ENCODE data around the gene LIN37.
"Not testable (repeated sequence)": the region's sequence is repeated elsewhere in the genome, so short reads cannot be mapped to it uniquely, and the experiment has no call there.

The LIN37 gene

GRCh38 chr19:35753634-35754369 lies 5.4 kb downstream of the LIN37 start:
- no peak for DNase-seq

- no peak for DNase-seq
Observed at GRCh38 chr19:35754370-35755130, 6.2 kb downstream of the LIN37 start.

DNA sequence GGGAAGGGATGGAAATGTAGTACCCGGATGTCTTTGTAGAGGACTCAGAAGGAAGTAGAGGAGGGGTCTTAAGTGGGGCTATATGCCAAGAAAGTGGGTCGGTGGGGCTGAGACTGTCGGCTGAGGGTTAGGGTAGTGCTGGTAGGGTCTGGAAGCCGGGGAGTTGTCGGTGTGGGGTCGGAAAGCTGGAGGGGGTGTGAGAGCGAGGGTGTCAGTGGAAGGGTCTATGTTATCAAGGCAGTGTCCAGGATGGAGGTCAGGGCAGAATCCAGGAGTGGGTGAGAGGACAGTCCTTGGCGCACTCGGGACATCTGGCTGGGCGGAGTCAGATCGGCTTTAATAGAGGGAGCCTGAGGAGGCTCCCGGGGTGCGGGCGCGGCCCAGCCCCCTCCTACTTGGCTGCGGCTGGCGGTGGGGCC lies 6.8 kb downstream of the LIN37 start:
- DNase-seq = no peak

GRCh38 chr19:35755550-35756376 lies 7.4 kb downstream of the LIN37 start:
- DNase-seq = peak; percentile 42

DNA sequence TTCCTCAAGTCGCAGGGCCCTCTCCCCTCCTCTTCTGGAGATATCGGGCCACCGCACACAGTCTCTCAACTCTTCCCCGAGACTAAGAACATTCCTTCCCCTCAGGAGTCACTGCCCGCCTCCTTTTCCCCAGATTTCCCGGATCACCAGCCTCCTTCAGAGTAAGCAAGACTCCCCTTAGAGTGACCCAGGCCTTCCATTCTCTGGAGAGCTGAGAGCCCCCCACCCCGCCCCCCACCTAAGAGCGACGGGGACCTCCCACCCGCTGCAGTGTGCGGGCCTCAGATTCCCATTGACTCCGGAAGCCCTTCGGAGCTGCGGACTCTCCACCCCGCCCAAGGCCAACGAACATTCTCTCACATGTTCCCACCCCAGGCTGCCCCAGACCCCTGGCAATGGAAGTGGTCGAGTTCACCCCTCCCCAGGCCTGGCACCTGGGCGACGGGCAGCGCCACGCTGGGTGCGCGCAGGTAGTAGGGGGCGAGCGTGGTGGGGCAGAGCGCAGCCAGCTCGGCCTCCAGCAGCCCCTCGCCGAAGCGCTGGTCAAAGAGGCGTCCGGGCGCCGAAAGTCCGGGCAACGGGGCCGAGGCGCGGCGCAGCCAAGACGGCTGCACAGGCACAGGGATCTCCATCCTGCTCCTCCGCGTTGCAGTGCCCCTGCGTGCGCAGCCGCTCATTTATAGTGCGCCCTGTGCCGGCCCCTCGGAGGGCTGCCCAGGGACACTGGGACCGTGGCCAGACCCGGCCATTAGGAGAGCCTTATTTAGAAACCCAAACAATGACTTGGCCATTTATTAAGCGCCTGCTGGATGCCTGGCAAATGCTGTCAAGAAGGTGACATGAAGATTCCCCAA lies 8.2 kb downstream of the LIN37 start, which contains the start of gene HSPB6:
Gene HSPB6, minus strand, starts transcription at position 653 of the 854 bp plus-strand sequence. Its CDS starts 21 bp downstream, at position 632.
- DNase-seq = no peak

DNA sequence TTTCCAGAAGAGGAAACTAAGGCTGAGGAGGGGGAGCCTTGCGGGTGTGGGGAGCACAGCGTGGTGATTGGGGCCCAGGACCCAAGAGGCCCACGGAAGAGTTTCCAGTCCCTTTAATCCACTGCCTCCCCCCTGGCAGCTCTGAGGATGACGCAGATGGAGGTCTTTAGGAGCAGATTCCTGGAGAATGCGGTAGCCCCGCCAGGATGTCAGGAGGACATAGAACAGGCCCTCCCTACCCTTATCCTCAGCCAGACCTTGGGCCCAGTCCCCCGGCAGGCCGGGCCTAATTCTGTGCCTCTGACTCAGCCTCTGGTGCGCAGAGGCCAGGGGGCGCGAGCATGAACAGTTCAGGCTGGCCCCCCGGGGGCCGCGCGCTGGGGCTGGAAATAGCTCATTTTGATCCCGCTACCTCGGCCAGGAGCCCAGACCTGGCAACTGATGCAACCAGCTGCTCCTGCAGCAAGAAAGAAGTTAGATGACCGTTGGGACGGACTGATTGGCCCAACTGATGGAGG lies 8.9 kb downstream of the LIN37 start:
- DNase-seq = no peak

- DNase-seq = peak; percentile 100
Observed at GRCh38 chr19:35757749-35758608, 9.6 kb downstream of the LIN37 start, which contains the start of gene PROSER3. Gene PROSER3 (plus strand): TSS chr19:35758176. CDS start chr19:35758216, 40 bp downstream.

GRCh38 chr19:35759697-35760096 lies 11.3 kb downstream of the LIN37 start:
- no peak for DNase-seq

- DNase-seq = no peak
Observed at GRCh38 chr19:35760711-35761349, 12.5 kb downstream of the LIN37 start.

DNA sequence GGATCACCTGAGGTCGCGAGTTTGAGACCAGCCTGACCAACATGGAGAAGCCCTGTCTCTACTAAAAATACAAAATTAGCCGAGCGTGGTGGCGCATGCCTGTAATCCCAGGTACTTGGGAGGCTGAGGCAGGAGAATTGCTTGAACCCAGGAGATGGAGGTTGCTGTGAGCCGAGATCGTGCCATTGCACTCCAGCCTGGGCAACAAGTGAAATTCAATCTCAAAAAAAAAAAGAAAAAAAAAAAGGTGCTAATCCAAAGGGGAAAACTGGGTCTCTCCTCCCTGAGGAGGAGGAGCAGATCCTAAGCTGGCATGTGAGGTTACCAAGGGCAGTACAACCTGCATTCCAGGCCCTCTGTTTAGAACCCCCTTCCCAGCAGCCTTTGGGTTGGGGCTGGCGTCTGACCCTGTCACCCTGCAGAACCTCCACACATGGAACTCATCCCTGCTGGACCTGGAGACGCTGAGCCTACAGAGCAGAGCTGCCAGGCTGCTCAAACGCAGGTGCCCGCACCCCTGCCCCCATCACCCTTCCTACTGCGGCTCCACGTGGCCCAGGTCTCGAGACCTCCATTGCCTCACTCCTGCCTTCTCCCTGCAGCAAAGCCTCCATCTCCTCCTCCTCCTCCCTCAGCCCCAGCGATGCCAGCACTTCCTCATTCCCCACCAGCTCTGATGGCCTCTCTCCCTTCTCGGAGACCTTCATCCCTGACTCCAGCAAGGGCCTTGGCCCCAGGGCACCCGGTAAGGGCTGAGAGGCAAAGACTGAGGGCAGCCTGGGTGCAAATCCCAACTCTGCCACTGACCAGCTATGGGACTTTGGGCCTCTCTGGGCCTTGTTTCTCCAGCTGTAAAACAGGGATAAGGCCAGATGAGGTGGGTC lies 16.3 kb downstream of the LIN37 start:
- no peak for DNase-seq

DNA sequence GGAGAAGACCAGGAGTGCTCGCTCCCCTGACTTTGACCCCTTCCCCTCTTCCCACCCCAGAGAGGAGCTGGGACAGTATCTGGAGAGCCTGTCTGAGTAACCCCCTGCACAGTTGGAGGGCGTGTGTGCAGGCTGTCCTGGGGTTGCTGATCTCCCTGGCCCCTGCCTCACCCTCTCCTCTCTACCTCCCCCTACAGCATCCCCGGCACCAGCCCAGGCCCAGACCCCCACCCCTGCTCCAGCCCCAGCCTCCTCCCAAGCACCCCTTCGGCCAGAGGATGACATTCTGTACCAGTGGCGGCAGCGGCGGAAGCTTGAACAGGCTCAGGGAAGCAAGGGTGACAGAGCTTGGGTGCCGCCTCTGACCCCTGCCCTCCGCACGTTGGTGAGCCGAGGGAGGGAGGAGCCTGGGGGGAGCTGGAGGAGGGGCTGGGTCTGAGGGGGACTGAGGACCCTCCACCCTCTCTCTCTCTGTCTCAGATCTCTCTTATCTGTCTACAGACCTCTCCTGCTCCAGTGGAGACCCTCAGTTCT lies 18.3 kb downstream of the LIN37 start:
- DNase-seq = no peak

- no peak for DNase-seq
Observed at GRCh38 chr19:35767288-35768081, 19.1 kb downstream of the LIN37 start.

- DNase-seq = no peak
Observed at GRCh38 chr19:35768082-35768421, 19.7 kb downstream of the LIN37 start.

DNA sequence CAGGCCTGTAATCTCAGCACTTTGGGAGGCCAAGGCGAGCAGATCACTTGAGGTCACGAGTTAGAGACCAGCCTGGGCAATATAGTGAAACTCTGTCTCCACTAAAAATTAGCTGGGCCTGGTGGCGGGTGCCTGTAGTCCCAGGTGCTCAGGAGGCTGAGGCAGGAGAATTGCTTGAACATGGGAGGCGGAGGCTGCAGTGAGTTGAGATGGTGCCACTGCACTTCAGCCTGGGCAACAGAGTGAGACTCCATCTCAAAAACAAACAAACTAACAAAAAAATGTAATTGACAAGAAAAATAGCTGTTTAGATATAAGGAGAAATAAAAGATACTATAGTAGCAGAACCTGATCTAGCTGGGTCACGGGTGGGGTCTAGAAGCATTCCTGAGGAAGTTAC lies 24.0 kb downstream of the LIN37 start:
- not testable (repeated sequence) for DNase-seq

GRCh38 chr19:35773020-35773806 lies 24.8 kb downstream of the LIN37 start:
- no peak for DNase-seq

DNA sequence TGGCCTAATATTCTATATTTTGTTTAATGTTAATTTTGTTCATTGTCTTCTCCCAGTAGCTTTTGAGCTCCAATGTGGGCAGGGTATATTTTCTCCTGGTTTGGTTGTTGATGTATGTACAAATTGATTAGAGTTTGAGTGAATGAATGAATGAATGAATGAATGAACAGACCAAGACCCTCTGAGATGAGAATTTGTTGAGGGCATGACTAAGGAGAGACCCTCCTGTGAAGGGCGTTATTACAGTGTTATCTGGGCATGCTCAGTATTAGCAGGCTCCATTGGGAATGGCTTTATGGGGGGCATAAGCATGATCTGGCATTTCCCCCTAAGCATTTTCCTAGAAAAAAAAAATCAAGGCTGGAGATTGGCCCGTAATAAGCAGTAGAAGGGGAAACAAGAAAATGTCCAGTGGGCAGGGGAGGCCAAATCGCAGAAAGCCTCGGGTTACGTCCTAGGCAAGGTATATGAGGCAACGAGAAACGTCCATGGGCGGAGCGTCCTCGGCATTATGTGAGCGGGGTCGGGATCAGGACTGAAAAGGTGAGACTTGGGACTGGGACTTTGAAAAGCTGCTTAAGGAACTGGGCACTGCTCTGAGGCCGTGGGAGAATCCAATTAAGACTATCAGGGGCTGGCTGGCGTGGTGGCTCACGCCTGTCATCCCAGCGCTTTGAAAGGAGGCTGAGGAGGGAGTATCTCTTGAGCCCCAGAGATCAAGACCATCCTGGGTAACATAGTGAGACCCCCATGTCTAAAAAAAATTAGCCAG lies 26.1 kb downstream of the LIN37 start:
- DNase-seq = no peak

GRCh38 chr19:35775046-35775297 lies 26.6 kb downstream of the LIN37 start:
- no peak for DNase-seq
